ENCODE data around the gene PPP1R15A.
A peak's percentile ranks its signal among the peaks of the same experiment; 100 is the strongest.

The PPP1R15A gene

DNA sequence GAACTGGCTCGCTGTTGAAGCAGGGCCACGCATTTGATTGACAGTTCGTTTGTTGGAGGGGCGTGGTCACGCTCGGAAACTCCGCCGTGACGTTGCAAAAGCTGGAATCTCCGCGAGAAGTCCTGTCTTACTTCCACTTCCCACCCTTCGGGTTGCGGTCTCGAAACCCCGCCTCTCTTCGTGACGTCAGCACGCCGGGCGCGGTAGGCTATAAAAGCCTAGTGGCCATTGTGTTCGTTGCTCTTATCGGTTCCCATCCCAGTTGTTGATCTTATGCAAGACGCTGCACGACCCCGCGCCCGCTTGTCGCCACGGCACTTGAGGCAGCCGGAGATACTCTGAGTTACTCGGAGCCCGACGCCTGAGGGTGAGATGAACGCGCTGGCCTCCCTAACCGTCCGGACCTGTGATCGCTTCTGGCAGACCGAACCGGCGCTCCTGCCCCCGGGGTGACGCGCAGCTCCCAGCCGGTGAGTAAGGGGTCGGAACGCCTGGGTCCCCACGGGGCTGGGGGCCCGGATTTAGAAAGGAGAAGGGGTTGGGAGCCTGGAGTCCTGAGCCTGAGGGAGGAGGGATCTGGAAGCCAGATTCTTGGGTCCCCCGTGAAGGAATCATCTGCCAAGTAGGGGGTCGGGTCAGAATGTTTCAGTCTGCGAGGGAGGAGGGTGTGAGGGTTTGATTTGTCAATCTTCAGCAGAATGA lies at the start of gene PPP1R15A:
PPP1R15A (plus strand) TSS at position 240 of the 702 bp plus-strand sequence. CDS start 813 bp downstream, outside the sequence.
- peak within 1 kb of the TSS; percentile 98 to 100 (median 99) for H3K27ac Mint-ChIP-seq
- H3K4me1 Mint-ChIP-seq, result peaks cover 57% of the 10 kb centered on the region
- H3K9me3 Mint-ChIP-seq, result no peaks in the 10 kb centered on the region

GRCh38 chr19:48822514-48822913 lies 49.7 kb upstream of the PPP1R15A start:
- Mint-ChIP-seq H3K4me1 (peaks cover 6% of the 10 kb centered on the region), H3K36me3 (ENCODE audit: low read depth) (peaks cover 13% of the 10 kb centered on the region), H3K27ac (no peak overlapping the region), H3K4me3 (no peak overlapping the region), H3K27me3 (ENCODE audit: low read depth) (no peaks in the 10 kb centered on the region), H3K9me3 (no peaks in the 10 kb centered on the region)
- TF ChIP-seq, protein P1, sequence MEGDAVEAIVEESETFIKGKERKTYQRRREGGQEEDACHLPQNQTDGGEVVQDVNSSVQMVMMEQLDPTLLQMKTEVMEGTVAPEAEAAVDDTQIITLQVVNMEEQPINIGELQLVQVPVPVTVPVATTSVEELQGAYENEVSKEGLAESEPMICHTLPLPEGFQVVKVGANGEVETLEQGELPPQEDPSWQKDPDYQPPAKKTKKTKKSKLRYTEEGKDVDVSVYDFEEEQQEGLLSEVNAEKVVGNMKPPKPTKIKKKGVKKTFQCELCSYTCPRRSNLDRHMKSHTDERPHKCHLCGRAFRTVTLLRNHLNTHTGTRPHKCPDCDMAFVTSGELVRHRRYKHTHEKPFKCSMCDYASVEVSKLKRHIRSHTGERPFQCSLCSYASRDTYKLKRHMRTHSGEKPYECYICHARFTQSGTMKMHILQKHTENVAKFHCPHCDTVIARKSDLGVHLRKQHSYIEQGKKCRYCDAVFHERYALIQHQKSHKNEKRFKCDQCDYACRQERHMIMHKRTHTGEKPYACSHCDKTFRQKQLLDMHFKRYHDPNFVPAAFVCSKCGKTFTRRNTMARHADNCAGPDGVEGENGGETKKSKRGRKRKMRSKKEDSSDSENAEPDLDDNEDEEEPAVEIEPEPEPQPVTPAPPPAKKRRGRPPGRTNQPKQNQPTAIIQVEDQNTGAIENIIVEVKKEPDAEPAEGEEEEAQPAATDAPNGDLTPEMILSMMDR (IDR thresholded peaks at IDR 0.05; ENCODE audit: unreplicated experiment in 3 of 3), result no peak

More for the DNA sequence above, at the start of gene PPP1R15A:
- Mint-ChIP-seq H3K36me3 (ENCODE audit: low read depth) (peaks cover 36% of the 10 kb centered on the region), H3K27me3 (ENCODE audit: low read depth) (peaks cover 3% of the 10 kb centered on the region), H3K4me3 (peak within 1 kb of the TSS; percentile 99 to 100 (median 99))
- TF ChIP-seq, protein P1 (IDR thresholded peaks at IDR 0.05; ENCODE audit: unreplicated experiment in 3 of 3), result no peak

- no peak overlapping the region for H3K27ac Mint-ChIP-seq
- TF ChIP-seq, protein P1 (IDR thresholded peaks at IDR 0.05; ENCODE audit: unreplicated experiment in 3 of 3), result no peak
- H3K9me3 Mint-ChIP-seq, result no peaks in the 10 kb centered on the region
- H3K36me3 Mint-ChIP-seq (ENCODE audit: low read depth), result peaks cover 22% of the 10 kb centered on the region
- H3K4me3 Mint-ChIP-seq, result no peak overlapping the region
- no peaks in the 10 kb centered on the region for H3K4me1 Mint-ChIP-seq
- no peaks in the 10 kb centered on the region for H3K27me3 Mint-ChIP-seq (ENCODE audit: low read depth)
These were observed 45.6 kb upstream of the PPP1R15A start for GRCh38 chr19:48826606-48827020.

GRCh38 chr19:48830088-48830487 lies 42.1 kb upstream of the PPP1R15A start:
- TF ChIP-seq, protein P1 (IDR thresholded peaks at IDR 0.05; ENCODE audit: unreplicated experiment in 3 of 3), result no peak
- H3K27ac Mint-ChIP-seq, result peak overlapping the region in 1 of 3 experiments; percentile 17
- H3K9me3 Mint-ChIP-seq, result no peaks in the 10 kb centered on the region
- H3K36me3 Mint-ChIP-seq (ENCODE audit: low read depth), result peaks cover 41% of the 10 kb centered on the region
- H3K4me3 Mint-ChIP-seq, result no peak overlapping the region
- no peaks in the 10 kb centered on the region for H3K4me1 Mint-ChIP-seq
- no peaks in the 10 kb centered on the region for H3K27me3 Mint-ChIP-seq (ENCODE audit: low read depth)

GRCh38 chr19:48830965-48831364 lies 41.3 kb upstream of the PPP1R15A start:
- H3K4me3 Mint-ChIP-seq, result no peak overlapping the region

More at GRCh38 chr19:48830965-48831364, 41.3 kb upstream of the PPP1R15A start:
- H3K9me3 Mint-ChIP-seq, result no peaks in the 10 kb centered on the region
- no peak overlapping the region for H3K27ac Mint-ChIP-seq
- peaks cover 38% of the 10 kb centered on the region for H3K36me3 Mint-ChIP-seq (ENCODE audit: low read depth)
- peaks cover 3% of the 10 kb centered on the region for H3K4me1 Mint-ChIP-seq
- no peaks in the 10 kb centered on the region for H3K27me3 Mint-ChIP-seq (ENCODE audit: low read depth)
- TF ChIP-seq, protein P1 (IDR thresholded peaks at IDR 0.05; ENCODE audit: unreplicated experiment in 3 of 3), result no peak

Data from nephron (organoid).